GM12878 (cell line): ENCODE measurements around the gene RER1. TPM values are rescaled to one million over a fixed set of nuclear protein-coding genes. Genes with fewer than 3 reads are reported as not detected.
A peak's percentile ranks its signal among the peaks of the same experiment; 100 is the strongest.

Source experiments
- ATAC-seq: fragments of 200-7000 bp; cut with Tn5 transposase; 3 replicates; pipeline ENCODE4 v1.9.1; 2020; ENCODE audit warnings: mild to moderate bottlenecking, moderate library complexity
- BruUV-seq: library from RNA; stranded (reverse); fragments of 400-500 nt; replicated peaks from 2 replicates; lab custom pipeline; 2021; lab: Mats Ljungman, UMichigan
- CTCF ChIA-PET: fragments of 300-600 bp; sonication (Branson Sonifier 250); formaldehyde crosslinking; extraction: SDS; loops from one replicate; lab custom pipeline; 2021; ENCODE audit warnings: inconsistent platforms; lab: Yijun Ruan, JAX
- POLR2A ChIA-PET: fragments of 350-600 bp; formaldehyde crosslinking; extraction: SDS; loops from one replicate; lab custom pipeline; 2021; ENCODE audit warnings: inconsistent platforms; lab: Charles Lee
- RAD21 ChIA-PET: fragments of 300-600 bp; sonication (Branson Sonifier 250); formaldehyde crosslinking; loops from one replicate; lab custom pipeline; 2023; ENCODE audit warnings: antibody characterized with exemption; ENCODE audit not compliant: unreplicated experiment; lab: Charles Lee
- SMC1A ChIA-PET: fragments of 300-600 bp; sonication (Branson Sonifier 250); formaldehyde crosslinking; loops from one replicate; lab custom pipeline; 2023; ENCODE audit not compliant: unreplicated experiment, uncharacterized antibody; lab: Charles Lee
- DNase-seq: peaks from one replicate; pipeline ENCODE4 v3.0.0-alpha.2; 2011; ENCODE audit warnings: low read depth, low spot score
- FAIRE-seq: peaks from 3 replicates; lab custom pipeline; 2011; peaks lifted over from hg19 to GRCh38; lab: Jason Lieb, UNC
- H2AFZ ChIP-seq: 2 replicates; pipeline ENCODE4 v1.6.0; 2011; ENCODE audit warnings: low read depth, low read length, control low read depth; ENCODE audit not compliant: control insufficient read depth
- H3K27ac ChIP-seq: 2 replicates; pipeline ENCODE4 v1.5.1; 2011; ENCODE audit warnings: control low read depth; ENCODE audit not compliant: control insufficient read depth, insufficient read depth
- H3K27me3 ChIP-seq, 2 experiments: replicated peaks in 1 of 2; 2 replicates each; pipeline versions ENCODE4 v1.6.0 to v1.6.1; 2011; ENCODE audit warnings: low read length in 1 of 2; ENCODE audit not compliant: control insufficient read depth in 2 of 2, insufficient read depth in 2 of 2
- H3K36me3 ChIP-seq, 2 experiments: 2 replicates each; pipeline ENCODE4 v1.5.1; 2011; ENCODE audit warnings: low read length in 1 of 2; ENCODE audit not compliant: control insufficient read depth in 2 of 2, insufficient read depth in 2 of 2
- H3K4me1 ChIP-seq: 2 replicates; pipeline ENCODE4 v1.6.1; 2011; ENCODE audit warnings: mild to moderate bottlenecking, low read length, moderate library complexity, mixed read lengths; ENCODE audit not compliant: control insufficient read depth, insufficient read depth
- H3K4me2 ChIP-seq: 2 replicates; pipeline ENCODE4 v1.6.0; 2011; ENCODE audit warnings: control low read depth; ENCODE audit not compliant: control insufficient read depth, insufficient read depth
- H3K4me3 ChIP-seq: fragments of 200-600 bp; sonication (generic); 2 replicates; pipeline ENCODE4 v1.5.1; 2016
- H3K79me2 ChIP-seq: 2 replicates; pipeline ENCODE4 v1.6.0; 2011; ENCODE audit warnings: low read length; ENCODE audit not compliant: control insufficient read depth, insufficient read depth
- H3K9ac ChIP-seq: 2 replicates; pipeline ENCODE4 v1.8.0; 2011; ENCODE audit warnings: low read length, control low read depth, mixed read lengths; ENCODE audit not compliant: control insufficient read depth, insufficient read depth
- H3K9me3 ChIP-seq: replicated peaks from 3 replicates; pipeline ENCODE4 v1.5.1; 2011; ENCODE audit warnings: mild to moderate bottlenecking, low read length; ENCODE audit not compliant: control insufficient read depth, insufficient read depth
- H4K20me1 ChIP-seq: 2 replicates; pipeline ENCODE4 v1.6.0; 2011; ENCODE audit not compliant: control insufficient read depth, insufficient read depth
- BHLHE40 ChIP-seq, 2 experiments: fragments of 450-650 bp in 1 of 2; IDR thresholded peaks; 2 replicates each; pipeline ENCODE4 v1.6.1; 2011 to 2017; ENCODE audit warnings: low read depth in 2 of 2, borderline replicate concordance in 1 of 2, improper control_type of control experiment in 1 of 2, low read length in 1 of 2, mild to moderate bottlenecking in 1 of 2
- EP300 ChIP-seq, 2 experiments: fragments of 150-350 bp in 1 of 2; IDR thresholded peaks; 2 replicates each; pipeline ENCODE4 v1.6.1; 2011 to 2012; ENCODE audit warnings: low read depth in 2 of 2, low read length in 2 of 2, borderline replicate concordance in 1 of 2, improper control_type of control experiment in 1 of 2, inconsistent platforms in 1 of 2; ENCODE audit not compliant: control insufficient read depth in 1 of 2
- POLR2A ChIP-seq: IDR thresholded peaks from 2 replicates; pipeline ENCODE4 v1.6.1; 2011; ENCODE audit warnings: low read depth, mild to moderate bottlenecking, low read length
- RAD51 ChIP-seq: fragments of 450-650 bp; IDR thresholded peaks from 2 replicates; pipeline ENCODE4 v1.6.1; 2016; ENCODE audit warnings: moderate library complexity, mild to moderate bottlenecking, inconsistent platforms
- SMAD5 ChIP-seq: IDR thresholded peaks from 2 replicates; pipeline ENCODE4 v1.6.1; 2016; ENCODE audit warnings: antibody characterized with exemption, low read depth
- TAF1 ChIP-seq: IDR thresholded peaks from 2 replicates; pipeline ENCODE4 v1.6.1; 2011; ENCODE audit warnings: mild to moderate bottlenecking, low read depth, low read length, borderline replicate concordance
- YY1 ChIP-seq: IDR thresholded peaks from 2 replicates; pipeline ENCODE4 v1.6.1; 2011; ENCODE audit warnings: low read depth, mild to moderate bottlenecking, low read length
- WGBS: methylation state at CpG from one replicate; pipeline ENCODE4 v1.1.6; 2016; ENCODE audit warnings: low lambda C conversion rate; ENCODE audit not compliant: insufficient replicate concordance, insufficient coverage; ENCODE audit errors: missing lambda C conversion rate; 5-methylcytosine and 5-hydroxymethylcytosine counted together
- in situ Hi-C: fragments of 300-500 bp; cut with MboI; formaldehyde crosslinking; loops from 9 replicates; pipeline ENCODE4 v1.14.3; 2018; ENCODE audit warnings: mixed read lengths
- intact Hi-C: fragments of 100-400 bp; cut with micrococcal nuclease; formaldehyde crosslinking; loops from one replicate; pipeline ENCODE4 v1.14.2; 2022; ENCODE audit not compliant: unreplicated experiment
- polyA plus RNA-seq, 11 experiments: library from polyadenylated mRNA; depleted of rRNA in 4 of 11; unstranded in 6 of 11; stranded (reverse) in 5 of 11; fragments of >200 nt; fragmentation: Nextera tagmentation in 4 of 11; fragmentation: Illumina TruSeq in 1 of 11; extraction: Ambion mirVana in 4 of 11; extraction: Trizol in 1 of 11; gene quantifications; 1 replicate in 1 of 11; 2 replicates in 10 of 11; pipeline versions ENCODE4 v1.2.1 to v1.2.3, GENCODE V29; 2011 to 2016; ENCODE audit warnings: inconsistent platforms in 2 of 11, missing spikeins in 2 of 11, low read depth in 1 of 11
- total RNA-seq, 4 experiments: library from RNA; depleted of rRNA in 3 of 4; stranded (reverse); fragments of >200 nt in 3 of 4; fragmentation: Illumina TruSeq in 1 of 4; extraction: Trizol in 1 of 4; gene quantifications; 2 replicates each; pipeline versions ENCODE4 v1.2.1 to v1.2.3, GENCODE V29; 2013 to 2021
- TF ChIP-seq, protein P1 (sequence below): fragments of 450-650 bp; IDR thresholded peaks from 2 replicates; pipeline ENCODE4 v1.6.1; 2018; ENCODE audit warnings: borderline replicate concordance, mild to moderate bottlenecking; ENCODE audit not compliant: partially characterized antibody
- TF ChIP-seq, protein P2 (sequence below): IDR thresholded peaks from 2 replicates; pipeline ENCODE4 v1.6.1; 2012; ENCODE audit warnings: mild to moderate bottlenecking, low read depth, low read length
- TF ChIP-seq, protein P3 (sequence below): IDR thresholded peaks from 2 replicates; pipeline ENCODE4 v1.6.1; 2011; ENCODE audit warnings: borderline replicate concordance, low read depth, mild to moderate bottlenecking, moderate library complexity, mixed read lengths, low read length; ENCODE audit not compliant: insufficient read depth; ENCODE audit errors: extremely low read length

Gene RER1
- total and polyA plus RNA-seq, 10 of the 15 experiments (the other 5 are each of a cell fraction or from before 2014, with no cell fraction given) = 29.2 to 274 (median 136) TPM

- H3K36me3 ChIP-seq = peaks cover 0 to 2% of the 10 kb centered on the region in 2 experiments; a peak in 1 of 4 replicates
- H4K20me1 ChIP-seq = no peaks in the 10 kb centered on the region
- POLR2A ChIA-PET = interaction anchor here (1.0 to 1.4 kb wide), 2 partner anchors 159 to 193 kb away, joined by 3 read pairs; partner anchors contain the start of gene FAAP20
- H2AFZ ChIP-seq = peak overlapping the region; percentile 69
- FAIRE-seq = peak; percentile 57
- WGBS = 91% methylated on average over 31 of the region's 32 CpGs
- CTCF ChIA-PET = interaction anchor here (1.1 to 2.5 kb wide), 3 partner anchors 9 to 193 kb away, joined by 4 to 22 read pairs (median 6); partner anchors contain the start of gene FAAP20
- H3K27ac ChIP-seq = peak overlapping the region; percentile 82
- peaks cover 32% of the 10 kb centered on the region for H3K79me2 ChIP-seq
- intact Hi-C loops = no loop called here
- peaks cover 39% of the 10 kb centered on the region for H3K4me1 ChIP-seq
- peak overlapping the region; percentile 66 for H3K4me3 ChIP-seq
- peak; percentile 21 for ATAC-seq
- no peaks in the 10 kb centered on the region for H3K9me3 ChIP-seq
- no peaks in the 10 kb centered on the region for H3K27me3 ChIP-seq
- DNase-seq = no peak
- peak overlapping the region; percentile 67 for H3K9ac ChIP-seq
- in situ Hi-C loops = loop anchor here (5.0 kb wide), 1 partner anchor 196 kb away; the partner anchor contains the start of gene FAAP20
- BruUV-seq = no TSS peak
- RAD21 ChIA-PET = interaction anchor here (0.8 to 1.2 kb wide), 4 partner anchors 21 to 193 kb away, joined by 3 to 9 read pairs (median 4); partner anchors contain the start of gene FAAP20
- SMC1A ChIA-PET = interaction anchor here (1.7 kb wide), 1 partner anchor 193 kb away, joined by 5 read pairs; the partner anchor contains the start of gene FAAP20
- peak overlapping the region; percentile 87 for H3K4me2 ChIP-seq
- TF ChIP-seq, protein P1, sequence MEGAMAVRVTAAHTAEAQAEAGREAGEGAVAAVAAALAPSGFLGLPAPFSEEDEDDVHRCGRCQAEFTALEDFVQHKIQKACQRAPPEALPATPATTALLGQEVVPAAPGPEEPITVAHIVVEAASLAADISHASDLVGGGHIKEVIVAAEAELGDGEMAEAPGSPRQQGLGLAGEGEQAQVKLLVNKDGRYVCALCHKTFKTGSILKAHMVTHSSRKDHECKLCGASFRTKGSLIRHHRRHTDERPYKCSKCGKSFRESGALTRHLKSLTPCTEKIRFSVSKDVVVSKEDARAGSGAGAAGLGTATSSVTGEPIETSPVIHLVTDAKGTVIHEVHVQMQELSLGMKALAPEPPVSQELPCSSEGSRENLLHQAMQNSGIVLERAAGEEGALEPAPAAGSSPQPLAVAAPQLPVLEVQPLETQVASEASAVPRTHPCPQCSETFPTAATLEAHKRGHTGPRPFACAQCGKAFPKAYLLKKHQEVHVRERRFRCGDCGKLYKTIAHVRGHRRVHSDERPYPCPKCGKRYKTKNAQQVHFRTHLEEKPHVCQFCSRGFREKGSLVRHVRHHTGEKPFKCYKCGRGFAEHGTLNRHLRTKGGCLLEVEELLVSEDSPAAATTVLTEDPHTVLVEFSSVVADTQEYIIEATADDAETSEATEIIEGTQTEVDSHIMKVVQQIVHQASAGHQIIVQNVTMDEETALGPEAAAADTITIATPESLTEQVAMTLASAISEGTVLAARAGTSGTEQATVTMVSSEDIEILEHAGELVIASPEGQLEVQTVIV = no peak
- TF ChIP-seq, protein P2, sequence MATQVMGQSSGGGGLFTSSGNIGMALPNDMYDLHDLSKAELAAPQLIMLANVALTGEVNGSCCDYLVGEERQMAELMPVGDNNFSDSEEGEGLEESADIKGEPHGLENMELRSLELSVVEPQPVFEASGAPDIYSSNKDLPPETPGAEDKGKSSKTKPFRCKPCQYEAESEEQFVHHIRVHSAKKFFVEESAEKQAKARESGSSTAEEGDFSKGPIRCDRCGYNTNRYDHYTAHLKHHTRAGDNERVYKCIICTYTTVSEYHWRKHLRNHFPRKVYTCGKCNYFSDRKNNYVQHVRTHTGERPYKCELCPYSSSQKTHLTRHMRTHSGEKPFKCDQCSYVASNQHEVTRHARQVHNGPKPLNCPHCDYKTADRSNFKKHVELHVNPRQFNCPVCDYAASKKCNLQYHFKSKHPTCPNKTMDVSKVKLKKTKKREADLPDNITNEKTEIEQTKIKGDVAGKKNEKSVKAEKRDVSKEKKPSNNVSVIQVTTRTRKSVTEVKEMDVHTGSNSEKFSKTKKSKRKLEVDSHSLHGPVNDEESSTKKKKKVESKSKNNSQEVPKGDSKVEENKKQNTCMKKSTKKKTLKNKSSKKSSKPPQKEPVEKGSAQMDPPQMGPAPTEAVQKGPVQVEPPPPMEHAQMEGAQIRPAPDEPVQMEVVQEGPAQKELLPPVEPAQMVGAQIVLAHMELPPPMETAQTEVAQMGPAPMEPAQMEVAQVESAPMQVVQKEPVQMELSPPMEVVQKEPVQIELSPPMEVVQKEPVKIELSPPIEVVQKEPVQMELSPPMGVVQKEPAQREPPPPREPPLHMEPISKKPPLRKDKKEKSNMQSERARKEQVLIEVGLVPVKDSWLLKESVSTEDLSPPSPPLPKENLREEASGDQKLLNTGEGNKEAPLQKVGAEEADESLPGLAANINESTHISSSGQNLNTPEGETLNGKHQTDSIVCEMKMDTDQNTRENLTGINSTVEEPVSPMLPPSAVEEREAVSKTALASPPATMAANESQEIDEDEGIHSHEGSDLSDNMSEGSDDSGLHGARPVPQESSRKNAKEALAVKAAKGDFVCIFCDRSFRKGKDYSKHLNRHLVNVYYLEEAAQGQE = no peak
- peak; percentile 83 for TF ChIP-seq YY1
- peak; percentile 89 to 91 for TF ChIP-seq BHLHE40 (IDR thresholded peaks at IDR 0.05; ENCODE audit: borderline replicate concordance in 1 of 2, low read depth in 2 of 2, low read length in 1 of 2)
- TF ChIP-seq POLR2A = peak; percentile 76
- peak; percentile 86 for TF ChIP-seq RAD51
- 0 out of 2 replicates have a peak, but pooled peaks have one; percentile 23 for TF ChIP-seq SMAD5
- 0 out of 2 replicates have a peak, but pooled peaks have one; percentile 14 for TF ChIP-seq TAF1
- TF ChIP-seq, protein P3, sequence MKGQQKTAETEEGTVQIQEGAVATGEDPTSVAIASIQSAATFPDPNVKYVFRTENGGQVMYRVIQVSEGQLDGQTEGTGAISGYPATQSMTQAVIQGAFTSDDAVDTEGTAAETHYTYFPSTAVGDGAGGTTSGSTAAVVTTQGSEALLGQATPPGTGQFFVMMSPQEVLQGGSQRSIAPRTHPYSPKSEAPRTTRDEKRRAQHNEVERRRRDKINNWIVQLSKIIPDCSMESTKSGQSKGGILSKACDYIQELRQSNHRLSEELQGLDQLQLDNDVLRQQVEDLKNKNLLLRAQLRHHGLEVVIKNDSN = peak; percentile 56
- peak in 1 of 2 experiments; percentile 47; a peak in 2 of 4 replicates for TF ChIP-seq EP300 (IDR thresholded peaks at IDR 0.05; ENCODE audit: borderline replicate concordance in 1 of 2, control insufficient read depth in 1 of 2, low read depth in 2 of 2, low read length in 2 of 2)
Measured at GRCh38 chr1:2388004-2388913, 3.4 kb upstream of the RER1 start.
